DOHH2 (cell line): Measurements from ENCODE around the gene ZC3H14.

Experiments
- EZH2phosphoT487 ChIP-seq: fragments of 200-600 bp; sonication (generic); IDR thresholded peaks from 2 replicates; pipeline ENCODE4 v1.6.1; 2017; ENCODE audit warnings: borderline replicate concordance, mild to moderate bottlenecking, antibody characterized with exemption, low read length, moderate library complexity, mixed read lengths
- TF ChIP-seq, protein P1 (sequence below): fragments of 200-600 bp; sonication (generic); IDR thresholded peaks from one replicate; pipeline ENCODE4 v1.5.1; 2014; ENCODE audit warnings: antibody characterized with exemption, mild to moderate bottlenecking, low read depth, low read length; ENCODE audit not compliant: poor library complexity, severe bottlenecking

GRCh38 chr14:88621100-88621499 lies 58.3 kb downstream of the ZC3H14 start:
- TF ChIP-seq, protein P1, sequence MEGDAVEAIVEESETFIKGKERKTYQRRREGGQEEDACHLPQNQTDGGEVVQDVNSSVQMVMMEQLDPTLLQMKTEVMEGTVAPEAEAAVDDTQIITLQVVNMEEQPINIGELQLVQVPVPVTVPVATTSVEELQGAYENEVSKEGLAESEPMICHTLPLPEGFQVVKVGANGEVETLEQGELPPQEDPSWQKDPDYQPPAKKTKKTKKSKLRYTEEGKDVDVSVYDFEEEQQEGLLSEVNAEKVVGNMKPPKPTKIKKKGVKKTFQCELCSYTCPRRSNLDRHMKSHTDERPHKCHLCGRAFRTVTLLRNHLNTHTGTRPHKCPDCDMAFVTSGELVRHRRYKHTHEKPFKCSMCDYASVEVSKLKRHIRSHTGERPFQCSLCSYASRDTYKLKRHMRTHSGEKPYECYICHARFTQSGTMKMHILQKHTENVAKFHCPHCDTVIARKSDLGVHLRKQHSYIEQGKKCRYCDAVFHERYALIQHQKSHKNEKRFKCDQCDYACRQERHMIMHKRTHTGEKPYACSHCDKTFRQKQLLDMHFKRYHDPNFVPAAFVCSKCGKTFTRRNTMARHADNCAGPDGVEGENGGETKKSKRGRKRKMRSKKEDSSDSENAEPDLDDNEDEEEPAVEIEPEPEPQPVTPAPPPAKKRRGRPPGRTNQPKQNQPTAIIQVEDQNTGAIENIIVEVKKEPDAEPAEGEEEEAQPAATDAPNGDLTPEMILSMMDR = no peak
- no peak for TF ChIP-seq EZH2phosphoT487
